Thyroid gland (tissue), 4 donors: ENCODE results near the gene MRGPRX4. TPM values are rescaled to one million over a fixed set of nuclear protein-coding genes. Genes with fewer than 3 reads are reported as not detected.

Source experiments
- DNase-seq, 2 donors: peaks; one replicate each; pipeline ENCODE4 v3.0.0-alpha.2; 2019
- H3K27ac ChIP-seq, 3 donors: fragments of 200-600 bp; sonication (generic); 1 replicate in 2 of 3; 2 replicates in 1 of 3; pipeline ENCODE4 v1.5.1; 2016 to 2019; ENCODE audit warnings: mild to moderate bottlenecking in 1 of 3, moderate library complexity in 1 of 3
- H3K27me3 ChIP-seq: fragments of 200-600 bp; sonication (generic); one replicate; pipeline ENCODE4 v1.5.1; 2019
- H3K36me3 ChIP-seq, 2 donors: fragments of 200-600 bp; sonication (generic); one replicate each; pipeline ENCODE4 v1.5.1; 2016 to 2019
- H3K4me1 ChIP-seq, 2 donors: fragments of 200-600 bp; sonication (generic); one replicate each; pipeline ENCODE4 v1.5.1; 2017 to 2019
- H3K4me3 ChIP-seq, 3 donors: fragments of 200-600 bp; sonication (generic); replicated peaks in 1 of 3; 1 replicate in 2 of 3; 2 replicates in 1 of 3; pipeline ENCODE4 v1.5.1; 2016; ENCODE audit warnings: mild to moderate bottlenecking in 1 of 3
- H3K9me3 ChIP-seq: fragments of 200-600 bp; sonication (generic); one replicate; pipeline ENCODE4 v1.5.1; 2017
- CTCF ChIP-seq, 6 experiments: fragments of 200-600 bp in 3 of 6; fragments of 450-650 bp in 3 of 6; sonication (generic) in 3 of 6; IDR thresholded peaks; one replicate each; pipeline ENCODE4 v1.5.1; 2016 to 2019; ENCODE audit warnings: antibody characterized with exemption in 6 of 6, mild to moderate bottlenecking in 2 of 6, inconsistent platforms in 1 of 6, moderate library complexity in 1 of 6
- POLR2A ChIP-seq, 2 donors: fragments of 450-650 bp; IDR thresholded peaks; one replicate each; pipeline ENCODE4 v1.6.1; 2017; ENCODE audit warnings: antibody characterized with exemption in 2 of 2, mild to moderate bottlenecking in 2 of 2, moderate library complexity in 1 of 2
- WGBS, 2 donors: methylation state at CpG; one replicate each; pipeline ENCODE4 v1.1.5; 2017; 5-methylcytosine and 5-hydroxymethylcytosine counted together
- intact Hi-C: fragments of 100-400 bp; cut with DNase I; formaldehyde crosslinking; loops from one replicate; pipeline ENCODE4 v1.15.1; 2023
- total RNA-seq, 4 donors: library from RNA; depleted of rRNA; stranded (reverse); fragments of >200 nt; gene quantifications; one replicate each; pipeline ENCODE4 v1.2.3, GENCODE V29; 2016

MRGPRX4 gene
- total RNA-seq, 4 donors from 2014 or later: not detected

GRCh38 chr11:18204771-18205170 is 32.1 kb downstream of the MRGPRX4 start:
- Histone ChIP-seq H3K9me3 (no peaks in the 10 kb centered on the region), H3K27ac (no peak overlapping the region), H3K27me3 (no peaks in the 10 kb centered on the region), H3K4me3 (no peak overlapping the region), H3K4me1 (no peaks in the 10 kb centered on the region), H3K36me3 (no peaks in the 10 kb centered on the region)
- intact Hi-C loops: no loop called here
- no peak for DNase-seq
- TF ChIP-seq CTCF (IDR thresholded peaks at IDR 0.05): no peak

- intact Hi-C loops: no loop called here
- Histone ChIP-seq H3K9me3 (no peaks in the 10 kb centered on the region), H3K36me3 (no peaks in the 10 kb centered on the region), H3K27me3 (no peaks in the 10 kb centered on the region), H3K4me3 (no peak overlapping the region), H3K4me1 (no peaks in the 10 kb centered on the region), H3K27ac (no peak overlapping the region)
- 24 to 25% methylated on average over 24 to 29 of the region's 33 CpGs for WGBS, 2 donors
- TF ChIP-seq POLR2A (IDR thresholded peaks at IDR 0.05): no peak
- no peak for TF ChIP-seq CTCF (IDR thresholded peaks at IDR 0.05)
- no peak for DNase-seq
Measured at GRCh38 chr11:18209058-18209457, 36.4 kb downstream of the MRGPRX4 start.

GRCh38 chr11:18221274-18221876 is 48.7 kb downstream of the MRGPRX4 start:
- Histone ChIP-seq H3K4me1 (no peaks in the 10 kb centered on the region), H3K27me3 (no peaks in the 10 kb centered on the region), H3K4me3 (no peak overlapping the region), H3K36me3 (no peaks in the 10 kb centered on the region), H3K27ac (no peak overlapping the region), H3K9me3 (no peaks in the 10 kb centered on the region)
- DNase-seq: no peak
- 83 to 93% methylated on average over 1 to 5 of the region's 5 CpGs for WGBS, 2 donors
- intact Hi-C loops: no loop called here
- TF ChIP-seq POLR2A (IDR thresholded peaks at IDR 0.05) (no peak), CTCF (IDR thresholded peaks at IDR 0.05) (no peak)

- H3K27ac ChIP-seq: no peak overlapping the region
- no peak for DNase-seq
- H3K36me3 ChIP-seq: no peaks in the 10 kb centered on the region
- no peaks in the 10 kb centered on the region for H3K9me3 ChIP-seq
- H3K4me3 ChIP-seq: no peak overlapping the region
- no peaks in the 10 kb centered on the region for H3K27me3 ChIP-seq
- TF ChIP-seq CTCF (IDR thresholded peaks at IDR 0.05): no peak
- no peak for TF ChIP-seq POLR2A (IDR thresholded peaks at IDR 0.05)
- 90 to 95% methylated on average over 3 of the region's 3 CpGs for WGBS, 2 donors
- no peaks in the 10 kb centered on the region for H3K4me1 ChIP-seq
- intact Hi-C loops: no loop called here
Measured at GRCh38 chr11:18222814-18223421, 50.3 kb downstream of the MRGPRX4 start.

Other genes starting within 250 kb of the MRGPRX4 start
- 100 to 1,000 TPM in 1 of 4 donors, 10 to 100 TPM in 3; 62.2 to 116 (median 83.5) TPM for gene SERGEF, start 159.8 kb upstream of the MRGPRX4 start, total RNA-seq
- gene TPH1, start 126.6 kb upstream of the MRGPRX4 start, total RNA-seq: 1 to 10 TPM in 1 of 4 donors, under 1 TPM in 3; 0.13 to 2.1 (median 0.45) TPM
- gene SAAL1, start 66.8 kb upstream of the MRGPRX4 start, total RNA-seq: 10 to 100 TPM in 3 of 4 donors, 1 to 10 TPM in 1; 8.1 to 14.3 (median 12.4) TPM
- not detected for gene MRGPRX3, start 40.3 kb upstream of the MRGPRX4 start, total RNA-seq
- not detected for gene SAA4, start 64.0 kb downstream of the MRGPRX4 start, total RNA-seq
- gene SAA2, start 75.8 kb downstream of the MRGPRX4 start, total RNA-seq: 1 to 10 TPM in 1 of 4 donors, not detected in 3; 6.6 TPM
- gene SAA1, start 93.4 kb downstream of the MRGPRX4 start, total RNA-seq: 10 to 100 TPM in 1 of 4 donors, 1 to 10 TPM in 1, not detected in 2; 2.9 to 25.7 TPM
- 10 to 100 TPM; 21.0 to 26.7 (median 24.2) TPM for gene HPS5, start 149.3 kb downstream of the MRGPRX4 start, total RNA-seq
- gene GTF2H1, start 149.7 kb downstream of the MRGPRX4 start, total RNA-seq: 10 to 100 TPM; 61.9 to 81.4 (median 72.4) TPM
- 100 to 1,000 TPM; 268 to 456 (median 345) TPM for gene LDHA, start 221.7 kb downstream of the MRGPRX4 start, total RNA-seq
- gene LDHC, start 239.5 kb downstream of the MRGPRX4 start, total RNA-seq: under 1 TPM in 1 of 4 donors, not detected in 3; 0.40 TPM